ENCODE data around the gene KHSRP.
"Not testable (repeated sequence)": the region's sequence is repeated elsewhere in the genome, so short reads cannot be mapped to it uniquely, and the experiment has no call there.

Gene KHSRP

GRCh38 chr19:6417713-6418561, 6.7 kb downstream of the KHSRP start:
- DNase-seq (ENCODE audit: low read depth), result no peak

DNA sequence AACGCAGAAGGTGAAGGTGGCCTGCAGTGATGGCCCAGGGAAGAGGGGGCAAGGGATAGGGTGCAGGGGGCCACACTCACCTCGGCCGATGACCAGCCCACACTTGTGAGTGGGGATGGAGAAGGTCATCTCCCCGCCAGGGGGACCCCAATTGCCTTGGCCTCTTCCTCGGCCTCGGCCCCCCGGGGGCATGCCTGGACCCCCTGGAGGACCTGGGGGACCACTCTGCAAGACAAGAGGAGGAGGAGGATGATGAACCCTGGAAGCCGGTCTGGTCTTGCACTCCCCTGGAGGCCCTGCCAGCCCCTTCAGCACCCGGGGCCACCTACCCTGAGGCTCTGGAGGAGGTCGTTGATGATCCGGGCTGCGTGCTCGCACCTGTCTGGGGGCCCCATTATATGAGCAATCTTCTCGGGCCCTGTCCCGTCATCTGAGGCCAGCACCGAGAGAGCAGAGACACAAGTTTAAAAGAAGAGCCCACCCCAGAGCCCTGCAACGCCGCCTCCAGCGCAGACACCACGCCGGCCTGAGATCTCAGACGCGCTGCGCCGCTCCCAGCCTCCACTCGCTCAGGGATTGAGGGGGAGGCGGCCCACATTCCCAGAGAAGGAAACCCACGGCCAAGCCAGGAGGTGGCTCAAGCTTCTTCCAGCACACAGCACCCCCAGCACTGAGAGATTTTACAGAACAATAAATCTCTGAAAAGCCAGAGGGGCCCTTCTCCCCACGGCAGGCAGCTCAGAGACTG, 7.8 kb downstream of the KHSRP start:
- DNase-seq (ENCODE audit: low read depth), result no peak

DNA sequence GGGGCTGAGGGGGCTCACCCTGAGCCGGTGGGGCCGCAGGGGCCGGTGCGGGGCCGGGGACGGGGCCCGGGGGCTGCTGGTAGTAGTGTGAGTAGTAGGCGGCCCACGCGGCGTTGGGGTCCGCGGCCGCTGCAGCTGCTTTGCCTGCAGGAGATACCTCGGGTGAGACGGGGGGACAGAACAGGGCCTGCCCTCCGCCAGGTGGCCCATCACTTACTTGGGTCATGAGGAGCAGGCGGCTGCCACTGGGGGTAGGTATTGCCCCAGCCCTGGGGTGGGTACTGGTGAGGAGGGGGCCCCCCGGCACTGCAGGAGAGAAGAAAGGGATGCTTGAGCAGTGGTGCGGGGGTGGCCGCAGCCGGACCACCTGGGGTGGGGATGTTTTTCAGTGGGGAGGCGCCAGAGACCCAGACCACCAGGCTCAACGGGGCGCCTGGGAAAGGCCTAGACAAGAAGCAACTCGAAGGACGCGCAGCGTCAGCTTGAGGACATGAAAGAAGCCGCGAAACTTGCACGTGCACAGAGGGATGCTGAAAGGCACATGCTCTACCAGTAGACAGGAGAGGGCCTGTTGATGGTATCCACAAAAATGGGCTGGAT, 8.9 kb downstream of the KHSRP start:
- DNase-seq (ENCODE audit: low read depth), result no peak

GRCh38 chr19:6414793-6415590, 9.6 kb downstream of the KHSRP start:
- no peak for DNase-seq (ENCODE audit: low read depth)

DNA sequence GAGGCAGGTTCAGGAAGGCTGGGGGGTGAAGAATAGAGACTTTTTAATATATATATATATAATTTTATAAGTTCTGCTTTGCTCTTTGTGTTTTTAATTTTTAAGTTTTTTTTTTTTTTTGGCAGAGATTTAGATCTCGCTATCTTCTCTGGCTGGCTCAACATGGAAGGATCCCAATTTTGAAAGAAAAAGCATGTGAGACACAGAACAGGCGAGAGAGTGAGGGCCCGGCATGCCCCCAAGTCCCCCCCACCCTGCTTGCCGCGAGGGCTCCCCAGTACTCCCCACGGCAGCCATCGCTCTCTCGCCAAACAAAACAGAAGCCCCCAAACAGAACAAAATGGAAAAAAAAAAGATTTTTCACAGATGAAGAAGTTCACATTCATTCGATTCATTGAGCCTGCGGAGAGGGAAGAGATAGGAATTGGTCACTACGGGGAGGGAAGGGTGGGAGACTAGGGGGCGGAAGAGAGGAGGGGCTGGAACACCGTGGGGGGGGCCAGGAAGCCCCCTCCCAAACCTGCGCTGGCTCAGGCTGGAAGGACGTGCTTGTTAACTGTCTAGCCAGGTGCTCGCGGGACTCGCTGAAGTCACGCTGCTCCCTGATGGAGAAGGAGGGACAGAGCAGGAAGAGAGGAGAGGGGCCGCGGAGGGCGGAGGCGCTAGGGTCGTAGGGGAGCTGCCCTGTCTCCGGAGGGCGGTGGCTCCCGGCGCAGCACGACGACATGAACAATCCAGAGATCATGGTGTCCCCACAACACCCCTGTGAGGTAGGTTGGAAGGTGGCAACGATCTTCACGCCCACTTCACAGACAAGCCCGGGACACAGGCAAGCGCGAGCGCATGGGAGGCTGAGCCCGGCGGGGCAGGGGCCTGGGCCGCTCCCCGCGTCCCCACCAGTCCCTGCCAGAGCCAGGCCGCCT, 10.6 kb downstream of the KHSRP start:
- DNase-seq (ENCODE audit: low read depth), result no peak

GRCh38 chr19:6413291-6413690, 11.3 kb downstream of the KHSRP start:
- no peak for DNase-seq (ENCODE audit: low read depth)

GRCh38 chr19:6412447-6413091, 12.0 kb downstream of the KHSRP start:
- DNase-seq (ENCODE audit: low read depth), result no peak

GRCh38 chr19:6412061-6412446, 12.6 kb downstream of the KHSRP start:
- no peak for DNase-seq (ENCODE audit: low read depth)

DNA sequence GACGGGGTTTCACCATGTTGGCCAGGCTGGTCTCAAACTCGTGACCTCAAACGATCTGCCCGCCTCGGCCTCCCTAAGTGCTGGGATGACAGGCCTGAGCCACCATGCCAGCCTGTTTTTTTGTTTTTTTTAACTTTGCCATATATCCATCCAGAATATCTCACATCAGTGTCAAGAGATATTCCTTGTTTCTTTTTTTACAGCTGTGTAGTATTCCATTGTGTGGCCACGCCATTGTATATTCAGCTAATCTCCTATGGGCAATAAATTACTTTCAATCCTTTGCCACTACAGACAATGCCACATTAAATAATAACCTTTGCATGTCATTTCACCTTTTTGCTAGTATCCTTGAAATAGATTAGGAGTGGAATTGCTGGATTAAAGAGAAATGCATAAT, 15.3 kb downstream of the KHSRP start:
- no peak for DNase-seq (ENCODE audit: low read depth)

DNA sequence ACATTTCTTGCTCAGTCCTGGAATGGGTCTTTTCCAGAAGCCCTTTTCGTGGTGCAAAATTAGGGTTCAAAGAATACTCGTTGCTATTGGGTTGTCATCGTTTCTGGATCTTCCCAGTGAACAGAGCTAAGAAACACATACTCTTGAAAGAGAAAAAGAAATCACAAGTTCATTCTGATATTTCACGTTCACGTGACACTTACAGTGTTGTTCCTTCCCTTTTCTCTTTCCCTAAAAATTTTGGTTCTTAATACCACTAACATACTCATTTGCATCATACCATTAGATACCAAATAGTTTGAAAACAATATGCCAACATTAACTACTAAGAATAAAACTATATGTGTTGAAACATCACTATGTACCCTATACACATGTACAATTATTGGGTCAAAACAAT, 18.2 kb downstream of the KHSRP start:
- DNase-seq (ENCODE audit: low read depth), result no peak

- no peak for DNase-seq (ENCODE audit: low read depth)
Measured at GRCh38 chr19:6402837-6403608, 21.6 kb downstream of the KHSRP start.

DNA sequence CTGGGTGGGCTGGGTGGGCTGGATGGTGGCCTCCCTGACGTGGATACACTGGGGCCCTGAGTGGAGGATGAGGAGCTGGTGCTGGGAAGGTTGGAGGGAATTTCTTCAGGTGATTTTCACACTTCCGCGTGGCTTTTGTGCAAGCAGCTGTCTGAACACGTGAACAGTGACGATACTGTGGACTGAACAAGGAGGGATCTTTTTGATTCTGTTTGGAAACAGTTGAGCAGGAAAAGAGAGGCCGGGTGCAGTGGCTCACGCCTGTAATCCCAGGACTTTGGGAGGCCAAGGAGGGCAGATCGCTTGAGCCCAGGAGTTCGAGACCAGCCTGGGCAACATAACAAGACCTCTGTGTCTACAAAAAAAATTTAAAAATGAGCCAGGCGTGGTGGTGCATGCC, 22.6 kb downstream of the KHSRP start:
- no peak for DNase-seq (ENCODE audit: low read depth)

- DNase-seq (ENCODE audit: low read depth), result not testable (repeated sequence)
Measured at GRCh38 chr19:6400062-6400944, 24.3 kb downstream of the KHSRP start.

- no peak for DNase-seq (ENCODE audit: low read depth)
Measured at GRCh38 chr19:6396305-6396704, 28.3 kb downstream of the KHSRP start.

- no peak for DNase-seq (ENCODE audit: low read depth)
Measured at GRCh38 chr19:6394831-6395230, 29.8 kb downstream of the KHSRP start.

DNA sequence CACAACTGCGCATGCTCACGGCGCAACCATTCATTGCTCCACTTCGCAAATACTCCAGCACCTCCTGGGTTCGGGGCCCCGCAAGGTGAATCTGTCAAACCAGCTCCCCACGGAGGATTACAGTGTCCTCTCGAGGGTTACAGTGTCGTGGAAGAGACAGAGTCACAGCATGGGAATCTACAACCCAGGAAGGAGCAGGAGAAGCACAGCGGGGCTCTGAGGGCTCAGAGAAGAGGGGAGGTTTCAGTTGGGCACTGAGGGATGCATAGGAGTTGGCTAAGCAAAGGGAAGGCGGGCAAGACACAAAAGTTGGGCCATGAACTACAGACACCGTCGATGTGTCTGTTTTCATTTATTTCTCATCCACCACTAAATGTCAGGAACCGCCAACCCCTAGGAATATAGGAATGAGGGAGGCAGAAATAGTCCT, 30.6 kb downstream of the KHSRP start:
- DNase-seq (ENCODE audit: low read depth), result peak; percentile 53

DNA sequence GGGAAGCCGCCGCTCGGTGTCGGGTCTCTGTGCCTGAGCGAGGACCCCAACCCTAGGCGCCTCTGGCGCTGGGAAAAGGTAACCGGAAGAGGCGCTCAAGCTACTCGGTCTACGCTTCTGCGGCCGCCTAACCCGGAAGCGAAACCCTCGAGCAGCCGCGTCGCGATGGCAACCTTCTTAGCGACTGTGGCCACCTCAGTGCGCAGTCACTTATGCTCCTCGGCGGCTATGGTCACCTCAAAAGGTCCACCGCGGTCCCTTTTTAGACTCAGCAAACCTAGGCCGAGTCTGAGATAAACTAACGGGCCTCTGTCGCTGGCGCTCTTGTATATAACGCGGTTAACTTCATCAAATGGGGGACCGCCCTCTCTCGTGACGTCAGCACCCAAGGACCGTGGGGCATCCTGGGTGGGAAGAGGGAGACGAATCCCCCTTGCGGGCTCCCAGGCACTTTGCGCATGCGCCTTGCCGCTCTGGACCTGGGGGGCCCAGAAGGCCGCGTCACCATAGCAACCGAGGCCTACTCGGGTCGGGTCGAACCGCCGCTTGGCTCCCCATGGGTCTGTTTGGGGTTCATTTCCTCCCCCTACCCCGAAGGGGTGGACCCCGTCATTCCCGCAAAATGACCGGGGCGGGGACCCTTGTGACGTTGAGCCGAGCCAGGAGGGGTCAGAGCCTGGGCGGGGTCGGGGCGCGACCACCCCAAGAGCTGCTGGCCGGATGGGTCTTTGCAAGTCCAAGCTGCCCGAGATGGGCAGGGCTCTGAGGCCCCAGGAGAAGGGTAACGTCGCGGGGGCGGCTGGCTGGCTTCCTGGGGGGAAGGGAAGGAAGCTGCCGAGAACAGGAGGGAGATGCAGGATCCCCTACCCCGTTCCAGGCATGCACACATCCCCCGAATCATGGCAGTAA, 31.3 kb downstream of the KHSRP start, which contains the start of gene GTF2F1:
Gene GTF2F1, minus strand, starts transcription at position 91 of the 909 bp plus-strand sequence. CDS start 169 bp downstream, outside the sequence.
- peak; percentile 90 for DNase-seq (ENCODE audit: low read depth)
